ENCODE results near the gene THBD.

The THBD gene

GRCh38 chr20:23036371-23036770 is 13.1 kb downstream of the THBD start (continued):
- TF ChIP-seq TSHZ2 (CRISPR knock-in tag; IDR thresholded peaks at IDR 0.05) (no peak), ZNF565 (CRISPR knock-in tag; conservative IDR thresholded peaks at IDR 0.05; ENCODE audit: low read depth) (no peak)

- no peak for TF ChIP-seq ISL1 (CRISPR knock-in tag; IDR thresholded peaks at IDR 0.05)
- no peak for TF ChIP-seq CSDC2 (CRISPR knock-in tag; IDR thresholded peaks at IDR 0.05)
- no peak for TF ChIP-seq ZFP30 (CRISPR knock-in tag; IDR thresholded peaks at IDR 0.05)
- no peak for TF ChIP-seq TCF4 (CRISPR knock-in tag; IDR thresholded peaks at IDR 0.05; ENCODE audit: borderline replicate concordance)
- no peak for TF ChIP-seq ESRRG (CRISPR knock-in tag; IDR thresholded peaks at IDR 0.05)
- no peak for TF ChIP-seq RARB (CRISPR knock-in tag; IDR thresholded peaks at IDR 0.05)
- no peak for TF ChIP-seq ARNTL (CRISPR knock-in tag; IDR thresholded peaks at IDR 0.05; ENCODE audit: borderline replicate concordance, low read depth)
- TF ChIP-seq OSR1 (CRISPR knock-in tag; IDR thresholded peaks at IDR 0.05): no peak
- no peak for TF ChIP-seq CSRNP3 (CRISPR knock-in tag; IDR thresholded peaks at IDR 0.05)
- no peak for TF ChIP-seq CREB5 (CRISPR knock-in tag; IDR thresholded peaks at IDR 0.05; ENCODE audit: low read depth)
- no peak for TF ChIP-seq ZC3H10 (CRISPR knock-in tag; IDR thresholded peaks at IDR 0.05)
- ATAC-seq: no peak
Observed at GRCh38 chr20:23035731-23036130, 13.7 kb downstream of the THBD start.

- TF ChIP-seq ZNF565 (CRISPR knock-in tag; conservative IDR thresholded peaks at IDR 0.05; ENCODE audit: low read depth) (no peak), ZNF8 (CRISPR knock-in tag; IDR thresholded peaks at IDR 0.05) (no peak), POU6F1 (CRISPR knock-in tag; IDR thresholded peaks at IDR 0.05; ENCODE audit: borderline replicate concordance, low read depth) (no peak), TOX (CRISPR knock-in tag; IDR thresholded peaks at IDR 0.05; ENCODE audit: borderline replicate concordance) (no peak), TCF4 (CRISPR knock-in tag; IDR thresholded peaks at IDR 0.05; ENCODE audit: borderline replicate concordance) (no peak), PPARA (CRISPR knock-in tag; IDR thresholded peaks at IDR 0.05; ENCODE audit: borderline replicate concordance) (no peak), ISL1 (CRISPR knock-in tag; IDR thresholded peaks at IDR 0.05) (no peak), ZFP30 (CRISPR knock-in tag; IDR thresholded peaks at IDR 0.05) (no peak), ZC3H10 (CRISPR knock-in tag; IDR thresholded peaks at IDR 0.05) (no peak), PATZ1 (CRISPR knock-in tag; IDR thresholded peaks at IDR 0.05; ENCODE audit: borderline replicate concordance) (no peak)
- no peak for ATAC-seq
Observed at GRCh38 chr20:23034721-23035671, 14.5 kb downstream of the THBD start, which contains the start of gene SSTR4. Gene SSTR4 (plus strand): TSS chr20:23035312. CDS start chr20:23035484, 172 bp downstream.

All from SK-N-SH treated with all-trans-retinoic acid at 6 μM for 48 hours (cell line).